PFSK-1 (cell line): ENCODE data around the gene ABR.

ENCODE experiments used
- POLR2AphosphoS5 ChIP-seq: IDR thresholded peaks from 2 replicates; pipeline ENCODE4 v1.6.1; 2012; ENCODE audit warnings: low read depth, mild to moderate bottlenecking, control low read depth, low read length, moderate library complexity
- TAF1 ChIP-seq: IDR thresholded peaks from 2 replicates; pipeline ENCODE4 v1.6.1; 2012; ENCODE audit warnings: low read length, control low read depth, borderline replicate concordance; ENCODE audit not compliant: insufficient read depth

- TF ChIP-seq POLR2AphosphoS5: no peak
- no peak for TF ChIP-seq TAF1
These were observed 209.4 kb downstream of the ABR start for GRCh38 chr17:970364-970763.
